Stimulated activated CD8-positive, alpha-beta memory T cell treated with anti-CD3 and anti-CD28 coated beads, Interleukin-7, amount 100 ng/mL, for 24 hours (primary cell): Measurements from ENCODE around the gene KRTDAP.

Source experiments
- DNase-seq: peaks from one replicate; pipeline ENCODE4 v3.0.0-alpha.2; 2020; ENCODE audit warnings: low read depth

The KRTDAP gene, protein sequence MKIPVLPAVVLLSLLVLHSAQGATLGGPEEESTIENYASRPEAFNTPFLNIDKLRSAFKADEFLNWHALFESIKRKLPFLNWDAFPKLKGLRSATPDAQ

DNA sequence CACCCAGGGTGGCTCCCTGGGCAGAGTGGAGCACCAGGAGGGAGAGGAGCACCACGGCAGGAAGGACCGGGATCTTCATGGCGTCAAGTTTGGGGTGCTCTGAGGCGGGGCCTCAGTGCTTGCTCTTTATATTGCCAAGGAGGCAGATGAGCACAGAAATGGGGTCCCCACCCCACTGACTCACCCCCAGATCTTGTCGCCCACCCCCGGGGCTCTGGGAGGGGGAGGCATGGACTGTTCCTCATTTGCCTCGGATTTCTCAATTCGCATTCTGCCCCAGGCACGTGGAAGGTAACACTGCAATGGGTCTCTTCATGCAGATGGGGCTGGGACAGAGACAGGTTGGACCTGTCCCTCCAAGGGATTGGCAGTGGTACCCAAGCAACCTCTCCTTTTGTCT lies at the start of gene KRTDAP:
Gene KRTDAP (minus strand): TSS at position 101 of the 400 bp plus-strand sequence. CDS start 22 bp downstream, at position 79.
- no peak for DNase-seq

DNA sequence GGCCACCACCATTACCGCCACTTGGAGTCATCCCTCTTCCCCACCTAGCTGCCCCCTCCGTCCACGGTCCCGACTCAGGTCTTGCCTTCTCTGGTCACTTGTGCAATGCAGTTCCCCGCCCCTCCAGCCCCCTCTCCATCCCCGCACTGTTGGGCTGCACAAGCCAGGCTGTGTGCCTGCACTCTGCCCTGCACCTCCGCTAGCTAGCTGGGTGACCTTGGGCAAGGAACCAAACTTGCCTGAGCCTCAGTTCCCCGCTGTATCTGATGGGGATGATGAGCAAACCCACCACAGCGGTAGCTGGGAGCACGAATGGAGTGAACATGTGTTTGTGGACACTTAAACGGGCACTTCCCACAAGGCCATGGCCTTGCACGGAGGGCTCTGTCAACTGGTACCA lies 49.6 kb upstream of the KRTDAP start:
- DNase-seq, result no peak

DNA sequence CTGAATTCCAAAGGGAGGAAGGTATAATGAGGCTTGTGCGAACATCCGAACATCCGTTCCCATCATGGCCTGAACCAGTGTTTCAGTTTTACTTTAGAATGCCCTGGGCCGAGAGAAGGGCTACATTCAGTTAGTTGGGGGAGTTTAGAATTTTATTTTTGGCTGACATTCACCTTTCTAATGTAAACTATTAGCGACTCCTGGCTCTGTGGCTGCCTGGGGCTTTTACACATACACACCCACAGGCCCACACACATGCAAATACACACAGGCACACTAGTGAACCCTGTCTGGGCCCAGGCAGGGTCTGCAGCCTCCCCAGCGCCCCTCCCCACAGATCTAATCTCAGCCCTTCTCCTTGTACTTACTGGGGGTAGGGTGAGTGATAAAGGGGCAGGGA lies 49.0 kb upstream of the KRTDAP start:
- no peak for DNase-seq

DNA sequence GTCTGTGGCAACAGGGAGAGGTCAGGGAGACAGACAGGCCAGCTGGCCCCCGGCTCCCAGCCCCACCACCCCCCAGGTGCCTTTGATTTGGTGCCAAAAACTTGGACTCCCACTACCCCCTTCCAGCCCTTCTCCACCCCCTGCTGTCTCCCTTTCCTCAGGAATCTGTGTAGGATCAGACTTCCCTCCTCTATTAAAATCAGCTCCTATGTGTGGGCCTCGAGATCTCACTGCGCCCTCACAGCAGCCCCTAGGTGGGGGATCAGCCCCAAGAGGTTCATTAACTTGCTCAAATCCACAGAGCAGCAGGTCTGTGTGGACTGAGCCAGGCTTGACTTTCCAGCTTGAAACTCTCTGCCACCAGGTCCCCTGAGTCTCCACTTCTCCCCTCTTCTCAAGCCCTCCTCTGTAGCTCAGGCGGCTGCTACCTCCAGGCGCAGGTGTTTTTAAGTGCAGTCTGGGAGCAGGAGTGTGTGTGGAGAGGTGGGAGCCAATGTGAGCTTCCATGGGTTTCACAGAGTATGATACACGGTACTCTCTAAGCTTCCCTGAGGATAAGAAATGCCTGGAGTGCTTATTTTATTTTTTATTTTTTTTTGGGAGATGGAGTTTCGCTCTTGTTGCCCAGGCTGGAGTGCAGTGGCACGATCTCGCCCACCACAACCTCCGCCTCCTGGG lies 44.7 kb upstream of the KRTDAP start:
- DNase-seq, result no peak

DNA sequence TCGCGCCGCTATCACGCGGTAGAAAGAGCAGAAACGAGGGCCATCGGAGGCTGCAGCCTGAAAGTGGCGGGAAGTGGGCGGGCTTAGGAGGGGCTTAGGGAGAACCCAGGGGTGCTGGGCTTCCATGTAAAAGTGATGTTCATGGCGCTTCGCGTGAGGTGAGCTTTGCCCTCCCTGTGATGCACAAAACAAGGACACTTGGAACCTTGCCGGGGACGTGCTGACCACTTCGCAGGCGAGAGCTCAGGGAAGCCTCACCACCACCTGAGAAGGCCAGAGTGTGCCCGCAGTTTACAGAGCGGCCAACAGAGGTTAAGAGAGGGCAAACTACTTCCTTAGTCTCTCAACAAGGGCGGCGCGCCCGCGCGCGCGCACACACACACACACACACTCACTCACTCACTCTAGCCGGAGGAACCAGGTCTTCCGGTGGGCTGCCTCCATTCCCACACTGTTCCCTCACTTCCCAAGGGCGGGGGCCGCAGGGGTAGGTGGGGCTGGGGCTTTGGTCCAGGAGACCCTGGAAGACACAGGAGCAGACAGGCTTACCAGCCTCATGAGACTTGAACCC lies 43.6 kb upstream of the KRTDAP start:
- DNase-seq, result no peak

DNA sequence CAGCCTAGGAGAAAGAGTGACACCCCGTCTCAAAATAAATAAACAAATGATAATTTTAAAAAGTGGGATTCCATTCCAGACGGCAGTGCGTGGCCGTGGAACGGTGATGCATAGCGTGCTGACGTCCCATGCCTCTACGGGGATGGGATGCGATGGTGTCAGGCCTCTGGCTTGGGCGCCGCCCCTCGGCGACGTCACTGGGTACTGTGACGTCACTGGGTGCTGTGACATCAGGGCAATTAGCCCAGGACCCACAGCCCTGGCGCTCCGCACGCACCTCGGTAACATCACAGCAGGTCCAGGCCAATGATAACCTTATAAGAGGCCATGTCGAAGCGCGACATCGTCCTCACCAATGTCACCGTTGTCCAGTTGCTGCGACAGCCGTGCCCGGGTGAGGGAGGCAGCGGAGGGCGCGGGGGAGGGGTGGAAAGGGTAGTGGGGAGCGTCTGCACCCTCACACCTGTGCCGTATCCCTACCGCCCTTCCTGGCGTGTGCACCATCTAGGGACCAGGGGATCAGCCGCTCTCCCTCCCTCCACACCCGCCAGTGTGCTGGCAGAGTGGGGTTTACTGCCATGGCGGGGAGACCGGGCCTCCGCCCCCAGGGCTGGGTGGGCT lies 43.0 kb upstream of the KRTDAP start, which contains the start of gene GAPDHS:
Gene GAPDHS (plus strand): TSS at position 256 of the 621 bp plus-strand sequence. CDS start 72 bp downstream, at position 328.
- DNase-seq, result no peak

DNA sequence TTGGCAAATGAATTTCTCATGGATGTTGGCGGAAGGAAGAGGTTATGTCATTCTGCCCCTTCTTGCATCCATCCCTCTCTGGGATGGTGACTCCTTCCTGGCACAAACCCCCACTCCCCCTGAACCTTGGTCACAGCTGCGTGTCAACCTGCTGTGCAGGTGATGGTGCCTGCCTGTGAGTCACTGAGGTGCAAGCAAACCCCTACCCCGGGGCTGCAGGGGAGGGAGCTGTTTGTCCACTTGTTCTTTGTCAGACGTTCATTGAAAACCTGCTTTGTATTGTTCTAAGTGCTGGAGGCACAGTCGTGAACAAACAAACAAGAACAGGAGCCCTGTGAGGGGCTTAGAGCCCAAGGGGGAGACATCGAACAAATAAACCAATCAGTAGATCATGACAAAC lies 41.0 kb upstream of the KRTDAP start:
- no peak for DNase-seq

DNA sequence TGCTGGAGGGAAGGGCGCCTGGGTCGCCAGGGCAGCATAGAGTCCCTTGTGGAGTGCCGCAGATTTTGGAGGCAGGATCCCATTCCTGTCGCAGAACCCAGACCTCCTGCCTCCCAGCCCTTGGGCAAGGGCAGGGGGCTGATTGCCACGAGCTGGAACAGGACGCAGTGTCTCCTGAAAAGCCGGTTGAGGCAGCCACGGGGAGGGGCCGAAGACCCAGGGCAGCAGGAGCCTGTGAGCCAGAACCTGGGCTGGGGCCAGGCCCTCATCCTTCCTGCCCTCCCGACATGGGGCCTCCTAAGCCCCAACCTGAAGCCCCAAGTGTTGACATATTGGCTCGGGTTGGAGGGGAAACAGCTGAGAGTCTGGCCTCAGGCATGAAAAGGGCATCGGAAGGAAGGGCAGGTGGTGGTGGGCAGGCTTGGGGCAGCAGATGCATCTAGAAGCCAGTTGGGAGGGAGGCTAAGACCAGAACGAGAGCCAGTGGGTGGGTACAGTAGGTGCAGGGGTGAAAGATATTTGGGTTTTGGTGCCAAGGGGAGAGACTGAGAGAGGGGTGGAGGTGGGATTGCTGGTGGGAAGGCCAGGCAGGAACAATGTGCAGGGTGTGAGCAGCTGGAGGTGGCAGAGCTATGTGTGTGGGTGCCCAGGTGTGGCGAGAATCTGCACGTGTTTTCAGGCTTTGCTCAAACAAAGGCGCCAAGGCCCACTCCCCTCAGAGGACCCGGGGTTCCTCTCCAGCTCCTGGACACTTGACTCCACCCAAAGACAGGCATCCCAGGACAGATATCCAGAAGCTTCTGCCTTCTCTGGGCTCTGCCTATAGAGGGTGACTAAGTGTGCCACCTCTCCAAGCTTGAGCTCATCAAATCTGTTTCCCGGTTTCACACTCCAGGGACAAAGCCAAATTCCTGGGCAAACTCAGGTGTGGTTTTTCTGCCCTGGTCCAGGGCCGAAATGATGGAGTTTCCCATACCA lies 39.3 kb upstream of the KRTDAP start:
- no peak for DNase-seq

DNA sequence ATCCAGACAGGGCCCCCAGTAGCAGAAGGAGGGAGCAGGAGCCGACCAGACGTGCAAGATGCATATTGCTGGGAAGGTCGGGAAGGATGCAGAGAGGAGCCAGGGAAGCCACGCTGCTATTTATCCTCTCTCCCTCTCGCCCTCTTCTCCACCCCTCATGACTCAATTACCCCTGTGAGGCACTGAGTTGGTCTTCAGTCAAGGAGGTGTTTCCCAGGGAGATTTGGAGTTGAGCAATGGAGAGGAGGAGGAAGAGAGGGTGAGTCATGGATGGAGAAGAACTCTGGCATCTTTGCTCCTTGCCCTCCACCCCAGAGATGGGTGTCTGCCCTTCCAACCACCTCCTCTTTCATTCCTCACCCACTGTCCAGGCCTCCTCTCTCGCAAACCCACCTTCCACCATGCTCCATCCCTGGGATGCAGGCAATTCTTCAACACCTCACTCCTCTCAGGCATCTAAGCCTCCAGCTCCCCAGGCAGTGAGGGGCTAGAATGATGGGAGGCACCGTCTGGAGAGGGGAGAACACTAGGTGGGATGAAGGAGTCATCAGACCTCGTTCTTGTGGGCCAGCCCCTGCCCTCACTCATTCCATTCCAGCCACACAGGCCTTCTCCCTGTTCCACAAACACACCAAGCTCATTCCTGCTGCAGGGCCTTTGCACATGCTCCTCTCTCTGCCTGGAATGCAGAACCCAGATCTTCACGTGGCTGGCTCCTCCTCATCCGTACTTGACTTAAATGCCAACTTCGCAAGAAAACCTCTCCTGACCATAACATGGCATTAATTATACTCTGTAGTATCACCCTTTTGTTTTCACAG lies 38.2 kb upstream of the KRTDAP start, which contains the start of gene SBSN:
Gene SBSN (minus strand): TSS at position 94 of the 821 bp plus-strand sequence. CDS start 30 bp downstream, at position 64.
- DNase-seq, result no peak

DNA sequence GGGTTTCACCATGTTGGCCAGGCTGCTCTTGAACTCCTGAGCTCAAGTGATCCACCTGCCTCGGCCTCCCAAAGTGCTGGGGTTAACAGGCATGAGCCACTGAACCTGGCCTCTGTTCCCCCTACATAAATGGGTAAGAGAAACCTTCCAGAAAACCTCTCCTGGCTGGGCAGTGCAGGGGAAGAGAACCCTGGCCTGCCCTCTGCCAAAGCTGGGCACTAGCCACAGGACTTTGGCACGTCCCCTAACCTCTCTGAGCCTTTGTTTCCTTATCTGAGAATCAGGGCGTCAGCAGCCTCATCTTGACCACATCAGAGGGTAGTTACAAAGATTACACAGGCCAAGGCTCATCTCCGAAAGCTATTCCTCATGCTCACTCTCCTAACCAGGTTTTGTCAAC lies 35.6 kb upstream of the KRTDAP start:
- no peak for DNase-seq

DNA sequence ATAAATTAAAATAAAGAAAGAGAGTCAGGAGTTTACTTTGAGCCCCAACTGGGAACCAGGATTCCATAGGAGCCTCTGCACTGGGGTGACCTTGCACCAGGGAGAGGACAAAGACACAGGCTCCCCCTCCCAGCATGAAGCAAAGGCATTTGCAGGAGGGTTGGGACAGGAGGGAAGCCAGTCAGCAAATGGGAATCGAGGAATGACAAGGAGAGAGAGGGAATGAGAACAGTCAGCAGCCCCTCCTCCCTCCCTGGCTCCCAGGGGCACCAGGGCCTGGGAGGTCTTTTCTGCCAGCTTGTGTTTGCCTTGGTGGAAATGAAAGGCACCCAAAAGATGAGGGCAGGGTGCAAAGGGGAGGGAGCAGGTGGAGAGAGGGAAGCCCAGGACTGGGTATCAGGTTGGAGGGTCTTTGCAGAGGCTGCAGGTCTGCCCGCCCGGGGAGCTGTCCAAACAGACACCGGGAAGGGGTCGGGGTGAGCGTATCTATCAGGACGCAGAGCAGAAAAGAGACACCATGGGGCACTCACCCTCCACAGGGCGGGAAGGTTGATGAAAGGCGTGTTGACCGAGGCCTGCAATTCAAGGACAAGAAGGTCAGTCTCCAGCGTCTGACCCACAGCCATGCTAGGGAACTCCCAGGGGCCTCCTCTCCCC lies 34.0 kb upstream of the KRTDAP start:
- no peak for DNase-seq

DNA sequence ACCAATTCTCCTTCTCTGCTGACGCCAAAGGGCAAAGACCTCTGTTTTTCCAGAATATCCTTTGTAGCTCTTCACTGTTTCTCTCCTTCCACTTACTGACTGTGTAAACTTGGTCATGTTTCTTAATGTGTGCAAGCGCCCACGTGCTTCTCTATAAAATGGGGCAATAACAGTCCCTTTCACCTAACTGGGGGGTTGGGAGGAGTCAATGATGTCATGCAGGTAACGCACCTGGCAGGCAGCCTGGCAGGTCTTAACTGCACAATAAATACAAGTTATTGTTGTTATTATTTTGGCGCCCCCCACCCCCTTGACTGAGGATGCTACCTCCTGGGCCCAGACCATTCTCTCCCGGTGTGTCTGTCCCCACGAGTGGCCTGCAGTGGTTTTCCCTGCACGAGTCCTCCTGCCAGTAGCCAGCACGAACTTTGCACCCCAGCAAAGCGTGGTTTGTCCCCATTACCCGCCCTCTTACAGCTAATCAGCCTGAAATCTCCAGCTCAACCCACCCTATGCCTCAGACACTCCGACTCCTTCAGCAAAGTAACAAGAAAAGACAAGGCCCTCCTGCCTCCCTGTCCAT lies 32.6 kb upstream of the KRTDAP start:
- DNase-seq, result no peak

DNA sequence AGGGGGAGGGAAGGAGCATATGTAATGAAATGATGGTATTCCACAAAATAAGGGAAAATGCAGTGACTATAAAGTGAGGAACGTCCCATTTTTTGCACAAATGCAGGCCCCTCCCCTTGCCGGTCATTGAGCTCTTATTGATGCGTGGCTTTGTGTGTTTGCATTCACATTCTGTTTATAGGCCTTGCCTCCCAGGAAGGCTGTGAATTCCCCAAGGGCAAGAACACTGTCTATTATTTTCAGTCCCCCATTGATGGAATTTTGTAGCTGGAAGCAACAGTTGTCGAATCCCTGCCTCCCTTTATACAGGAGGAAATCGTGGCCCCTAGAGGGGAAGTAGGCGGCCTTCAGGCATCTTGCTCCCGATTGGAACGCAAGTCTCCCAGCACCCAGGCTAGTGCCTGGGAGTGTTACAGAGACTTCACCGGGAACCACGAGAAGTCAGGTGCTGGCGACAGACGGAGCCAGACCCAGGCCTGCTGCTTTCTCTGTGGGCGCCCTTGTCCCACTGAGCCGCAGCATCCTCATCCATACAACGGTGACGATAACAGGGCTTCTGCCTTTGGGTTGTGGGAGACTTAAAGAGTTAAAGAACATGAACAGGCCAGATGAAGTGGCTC lies 31.0 kb upstream of the KRTDAP start:
- DNase-seq, result no peak

DNA sequence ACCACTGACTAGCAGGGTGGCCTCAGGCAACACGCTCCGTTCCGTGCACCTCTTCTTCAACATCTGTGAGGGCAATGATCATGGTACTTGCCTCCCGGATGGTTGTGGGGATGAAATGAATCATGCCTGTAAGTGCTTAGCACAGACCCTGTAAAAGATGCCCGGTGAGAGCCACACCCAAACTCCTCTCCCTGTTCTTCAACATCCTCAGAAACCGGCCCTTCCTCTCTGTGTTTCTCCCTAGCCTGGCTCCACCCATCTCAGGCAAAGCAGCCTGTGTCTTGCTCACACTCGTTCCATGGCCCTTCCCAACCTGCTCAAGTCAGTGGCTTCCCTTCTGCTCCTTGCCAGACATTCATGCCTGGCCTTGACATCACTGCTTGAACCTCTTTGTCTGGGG lies 29.0 kb upstream of the KRTDAP start:
- no peak for DNase-seq

DNA sequence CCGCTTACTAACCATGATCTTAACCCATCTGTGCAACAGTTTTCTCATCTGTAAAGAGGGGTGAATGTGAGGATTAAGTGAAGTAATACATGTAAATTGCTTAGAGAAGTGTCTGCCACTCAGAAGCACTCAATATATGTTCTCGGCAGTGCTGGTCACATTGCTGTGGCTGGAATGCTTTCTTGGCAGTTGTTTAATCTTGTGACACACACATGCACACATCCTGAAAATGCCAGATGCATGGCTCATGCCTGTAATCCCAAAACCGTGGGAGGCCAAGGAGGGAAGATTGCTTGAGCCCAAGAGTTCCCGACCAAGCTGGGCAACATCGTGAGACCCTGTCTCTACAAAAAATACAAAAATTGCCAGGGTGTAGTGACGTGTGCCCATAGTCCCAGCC lies 28.0 kb upstream of the KRTDAP start:
- no peak for DNase-seq

DNA sequence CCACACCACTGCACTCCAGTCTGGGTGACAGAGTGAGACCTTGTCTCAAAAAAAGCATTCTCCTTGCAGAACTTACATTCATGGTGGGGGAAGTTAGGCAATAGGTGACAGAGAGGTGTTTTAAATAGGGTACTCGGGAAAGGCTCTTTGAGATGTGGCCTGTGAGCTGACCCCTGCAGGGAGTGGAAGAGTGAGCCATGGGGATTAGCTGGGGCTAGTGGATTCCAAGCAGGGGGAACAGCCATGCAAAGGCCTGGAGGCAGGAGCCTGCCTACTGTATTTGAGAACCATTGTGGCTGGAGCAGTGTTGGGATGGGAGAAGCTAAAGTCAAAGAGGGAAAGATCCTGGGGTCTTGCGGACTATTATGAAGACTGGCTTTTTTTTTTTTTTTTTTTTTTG lies 27.1 kb upstream of the KRTDAP start:
- DNase-seq, result no peak

DNA sequence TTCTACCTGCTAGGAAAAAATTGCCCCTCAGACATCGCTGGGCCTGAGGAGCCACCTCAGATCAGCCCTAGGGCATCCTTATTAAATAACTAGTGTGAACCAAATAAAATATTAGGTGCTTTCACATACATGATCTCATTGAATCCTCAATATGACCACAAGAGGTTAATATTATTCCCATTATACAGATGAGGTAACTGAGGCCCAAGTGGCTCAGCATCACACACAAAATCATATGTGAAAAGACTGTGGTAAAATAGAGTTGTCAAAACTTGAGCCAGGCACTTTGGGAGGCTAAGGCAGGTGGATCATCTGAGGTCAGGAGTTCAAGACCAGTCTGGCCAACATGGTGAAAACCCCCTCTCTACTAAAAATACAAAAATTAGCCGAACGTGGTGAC lies 26.0 kb upstream of the KRTDAP start:
- no peak for DNase-seq

DNA sequence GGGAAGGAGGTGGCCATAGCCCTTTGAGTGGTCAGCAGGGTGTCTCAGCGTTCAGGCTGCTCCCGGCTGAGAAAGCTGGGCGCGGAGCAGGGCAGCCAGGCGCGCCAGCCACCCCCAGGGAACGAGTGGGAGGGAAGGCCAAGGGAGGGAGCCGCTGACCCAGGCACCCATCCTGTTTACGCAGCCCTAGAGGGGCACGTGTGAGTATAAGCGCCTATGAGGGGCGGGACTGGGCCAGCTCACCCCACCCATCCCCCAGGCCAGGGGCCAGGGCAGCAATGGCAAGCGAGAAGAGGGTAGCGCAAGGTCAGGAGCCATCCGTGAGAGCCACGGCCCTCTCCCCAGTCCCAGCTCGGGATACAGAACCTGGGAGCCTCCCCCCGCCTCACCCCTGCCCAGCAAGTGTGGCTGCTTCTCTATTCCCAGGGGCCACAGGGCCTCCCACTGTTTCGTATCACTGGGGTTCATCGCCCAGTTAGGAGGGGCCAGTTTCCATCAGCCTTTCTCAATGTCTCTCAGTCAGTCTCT lies 24.1 kb upstream of the KRTDAP start:
- DNase-seq, result no peak

DNA sequence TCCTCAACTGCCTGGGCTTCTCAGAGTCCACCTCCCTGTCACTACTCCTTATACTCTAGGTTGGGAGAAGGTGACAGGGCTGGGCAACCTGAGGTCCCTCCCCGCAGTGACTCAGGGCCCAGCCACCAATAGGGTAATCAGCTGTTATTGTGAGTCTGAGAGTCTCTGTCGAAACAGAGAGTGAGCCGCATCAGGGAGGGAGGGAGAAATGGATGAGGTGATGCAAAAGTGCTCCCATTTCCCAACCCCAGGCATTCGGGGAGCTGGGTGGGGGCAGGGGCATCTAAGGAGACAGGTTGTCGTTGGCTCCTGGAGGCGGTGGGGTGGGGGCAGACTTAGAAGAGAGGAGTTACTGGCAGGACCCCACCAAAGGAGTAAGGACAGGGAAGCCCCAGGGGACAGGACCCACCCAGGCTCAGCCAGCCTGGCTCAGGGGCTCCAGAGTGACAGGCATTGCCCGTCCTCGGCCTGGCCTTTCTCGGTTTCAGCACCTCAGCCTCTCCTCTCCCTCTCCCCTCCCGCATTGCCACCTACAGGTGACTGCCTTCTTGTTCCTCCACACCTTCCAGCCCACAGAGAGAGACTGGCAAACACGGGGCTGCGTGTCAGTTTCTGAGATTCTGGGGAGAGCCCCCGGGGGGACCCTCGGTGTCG lies 23.5 kb upstream of the KRTDAP start, which contains the start of gene DMKN:
Gene DMKN (minus strand): TSS at position 22 of the 654 bp plus-strand sequence. CDS start 174 bp downstream, outside the sequence.
- DNase-seq, result no peak
